ENCODE measurements around the gene ZCCHC17.

DNA sequence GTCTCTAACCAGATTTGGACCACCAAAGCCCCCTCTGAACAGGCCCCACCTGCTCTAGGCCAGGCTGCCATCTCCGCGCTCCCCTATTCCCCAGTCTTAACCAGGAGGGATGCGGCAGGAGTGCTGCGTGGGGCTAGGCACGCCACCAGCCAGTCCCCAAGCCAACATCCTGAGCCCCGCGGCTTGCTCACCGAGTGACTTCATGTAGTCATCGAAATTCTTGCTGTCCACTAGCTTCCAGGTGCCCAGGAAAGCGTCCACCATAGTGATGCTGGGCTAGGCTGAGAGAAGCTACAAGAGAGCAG is 75.9 kb downstream of the ZCCHC17 start:
- TF ChIP-seq, protein P1, sequence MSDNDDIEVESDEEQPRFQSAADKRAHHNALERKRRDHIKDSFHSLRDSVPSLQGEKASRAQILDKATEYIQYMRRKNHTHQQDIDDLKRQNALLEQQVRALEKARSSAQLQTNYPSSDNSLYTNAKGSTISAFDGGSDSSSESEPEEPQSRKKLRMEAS (IDR thresholded peaks at IDR 0.05; ENCODE audit: low read depth, low read length): no peak
- TF ChIP-seq, protein P2, sequence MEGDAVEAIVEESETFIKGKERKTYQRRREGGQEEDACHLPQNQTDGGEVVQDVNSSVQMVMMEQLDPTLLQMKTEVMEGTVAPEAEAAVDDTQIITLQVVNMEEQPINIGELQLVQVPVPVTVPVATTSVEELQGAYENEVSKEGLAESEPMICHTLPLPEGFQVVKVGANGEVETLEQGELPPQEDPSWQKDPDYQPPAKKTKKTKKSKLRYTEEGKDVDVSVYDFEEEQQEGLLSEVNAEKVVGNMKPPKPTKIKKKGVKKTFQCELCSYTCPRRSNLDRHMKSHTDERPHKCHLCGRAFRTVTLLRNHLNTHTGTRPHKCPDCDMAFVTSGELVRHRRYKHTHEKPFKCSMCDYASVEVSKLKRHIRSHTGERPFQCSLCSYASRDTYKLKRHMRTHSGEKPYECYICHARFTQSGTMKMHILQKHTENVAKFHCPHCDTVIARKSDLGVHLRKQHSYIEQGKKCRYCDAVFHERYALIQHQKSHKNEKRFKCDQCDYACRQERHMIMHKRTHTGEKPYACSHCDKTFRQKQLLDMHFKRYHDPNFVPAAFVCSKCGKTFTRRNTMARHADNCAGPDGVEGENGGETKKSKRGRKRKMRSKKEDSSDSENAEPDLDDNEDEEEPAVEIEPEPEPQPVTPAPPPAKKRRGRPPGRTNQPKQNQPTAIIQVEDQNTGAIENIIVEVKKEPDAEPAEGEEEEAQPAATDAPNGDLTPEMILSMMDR (IDR thresholded peaks at IDR 0.05; ENCODE audit: low read depth, low read length): no peak

Measured in NB4 (cell line).